Testis (tissue), 2 donors: ENCODE measurements around the gene GNLY.

Experiments used
- CTCF ChIP-seq, 3 experiments: fragments of 450-650 bp in 2 of 3; fragments of 200-600 bp in 1 of 3; sonication (generic) in 1 of 3; IDR thresholded peaks; one replicate each; pipeline ENCODE4 v1.5.1; 2016 to 2019; ENCODE audit warnings: antibody characterized with exemption in 3 of 3, mild to moderate bottlenecking in 2 of 3, moderate library complexity in 1 of 3
- POLR2A ChIP-seq: fragments of 450-650 bp; IDR thresholded peaks from one replicate; pipeline ENCODE4 v1.6.1; 2017; ENCODE audit warnings: antibody characterized with exemption, mild to moderate bottlenecking, moderate library complexity

GRCh38 chr2:85702172-85702571 is 8.0 kb downstream of the GNLY start:
- TF ChIP-seq POLR2A (no peak), CTCF (IDR thresholded peaks at IDR 0.05) (no peak)
